GM18508 (cell line): ENCODE results near the gene CD200.
"Not testable (repeated sequence)": the region's sequence is repeated elsewhere in the genome, so short reads cannot be mapped to it uniquely, and the experiment has no call there.

Experiments used
- ATAC-seq: cut with Tn5 transposase; IDR thresholded peaks from one replicate; pipeline ENCODE4 v1.9.1; 2021; ENCODE audit warnings: moderate number of reproducible peaks; ENCODE audit not compliant: insufficient read depth, unreplicated experiment

Gene CD200

DNA sequence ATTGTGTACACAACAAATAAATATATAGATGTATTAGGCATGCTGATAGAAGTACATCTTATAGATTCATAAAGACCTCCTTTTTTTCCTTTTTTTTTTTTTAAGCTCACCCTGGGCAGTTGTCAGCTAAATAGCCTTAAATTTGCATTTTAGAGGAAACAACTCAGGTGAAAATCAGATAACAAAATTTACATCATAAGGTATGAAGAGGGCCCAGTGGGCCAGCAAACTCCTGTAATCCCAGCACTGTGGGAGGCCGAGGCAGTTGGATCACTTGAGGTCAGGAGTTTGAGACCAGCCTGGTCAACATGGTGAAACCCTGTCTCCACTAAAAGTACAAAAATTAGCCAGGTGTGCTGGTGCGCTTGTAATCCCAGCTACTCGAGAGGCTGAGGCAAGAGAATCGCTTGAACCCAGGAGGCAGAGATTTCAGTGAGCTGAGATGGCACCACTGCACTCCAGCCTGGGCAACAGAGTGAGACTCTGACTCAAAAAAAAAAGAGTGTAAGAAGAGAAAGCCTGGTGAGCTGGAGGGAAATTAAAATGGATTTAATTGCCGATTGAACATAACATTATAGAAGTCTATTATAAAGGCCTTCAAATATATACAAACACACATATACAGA is 72.1 kb downstream of the CD200 start:
- not testable (repeated sequence) for ATAC-seq

DNA sequence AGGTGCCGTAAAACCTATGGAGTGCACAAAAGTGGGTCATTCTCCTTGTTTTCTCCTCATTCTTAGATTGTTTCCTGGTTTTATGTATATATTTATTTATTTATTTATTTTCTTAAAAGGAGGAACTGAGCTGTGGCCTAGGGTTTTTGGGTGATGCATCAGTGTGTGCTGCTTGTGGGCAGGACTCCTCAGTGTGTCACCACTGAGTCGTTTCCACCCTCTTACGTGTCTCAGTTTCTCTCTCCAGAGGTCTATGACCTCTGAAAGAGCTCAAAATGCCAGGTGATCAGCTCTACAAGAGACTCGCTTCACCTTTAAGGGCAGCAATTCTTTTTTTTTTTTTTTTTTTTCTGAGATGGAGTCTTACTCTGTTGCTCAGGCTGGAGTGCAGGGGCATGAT is 72.9 kb downstream of the CD200 start:
- no peak for ATAC-seq

DNA sequence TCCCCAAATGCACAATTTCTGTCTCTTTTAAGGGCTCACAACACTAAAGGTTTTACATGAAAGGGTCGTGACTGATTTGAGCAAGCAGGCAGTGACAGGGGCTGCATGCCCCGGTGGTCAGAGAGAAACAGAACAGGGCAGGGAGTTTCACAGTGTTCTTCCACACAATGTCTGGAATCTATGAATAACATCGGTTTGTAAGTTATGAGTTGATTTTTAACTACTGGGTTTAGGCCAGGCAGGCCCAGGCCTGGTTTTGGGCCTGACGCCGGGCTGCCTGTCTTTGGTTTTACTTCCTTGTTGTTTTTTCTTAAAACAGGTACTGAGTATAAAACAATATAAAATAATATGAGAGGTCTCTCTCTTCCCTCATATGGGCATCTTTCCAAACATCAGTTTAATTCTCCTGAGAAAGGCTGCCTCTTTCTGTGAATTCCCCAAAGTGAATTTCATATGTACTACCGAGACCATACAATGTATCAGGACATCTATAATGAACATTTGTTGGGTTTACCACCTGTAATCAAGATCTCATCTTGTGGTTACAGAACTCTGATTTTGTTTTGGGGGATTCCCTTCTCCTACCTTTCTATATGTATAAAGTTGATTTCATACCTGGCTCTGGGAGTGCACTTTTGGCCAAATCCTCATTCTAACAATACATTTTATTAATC is 74.4 kb downstream of the CD200 start:
- no peak for ATAC-seq

DNA sequence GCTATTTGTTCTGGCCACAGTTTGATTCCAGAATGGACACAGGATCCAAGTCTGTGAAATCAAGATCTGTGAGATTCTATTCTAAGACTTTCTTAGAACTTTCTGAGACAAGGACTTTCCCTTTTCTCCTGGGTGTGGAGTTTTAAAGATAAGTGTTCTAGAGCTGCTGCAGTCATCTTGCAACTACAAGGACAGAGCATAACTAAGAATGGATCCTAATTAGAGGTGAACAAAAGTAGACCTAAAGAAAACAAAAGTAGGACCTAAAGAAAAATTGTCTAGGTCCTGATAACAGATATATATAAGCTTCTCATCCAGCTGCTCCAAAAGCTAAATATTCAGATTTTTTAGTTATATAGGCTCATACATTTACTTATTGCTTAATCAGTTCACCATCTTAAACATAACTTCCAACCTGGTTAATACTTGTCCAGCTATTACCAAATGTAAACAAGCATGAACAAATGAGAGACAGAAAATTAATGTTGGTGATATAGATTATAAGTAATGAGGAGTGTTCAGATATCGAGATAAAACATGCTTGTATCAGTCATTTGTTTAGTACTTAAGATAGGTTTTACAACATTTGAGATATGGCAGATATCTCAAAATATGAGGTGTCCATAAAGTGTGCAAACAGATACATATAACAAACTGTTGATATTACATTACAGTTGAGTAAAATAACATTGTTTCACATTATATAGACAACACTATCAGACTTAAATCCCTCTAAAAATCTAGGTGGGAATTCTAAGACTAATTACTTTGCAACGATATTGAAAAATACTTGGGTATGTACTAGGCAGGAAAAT is 75.1 kb downstream of the CD200 start:
- no peak for ATAC-seq

DNA sequence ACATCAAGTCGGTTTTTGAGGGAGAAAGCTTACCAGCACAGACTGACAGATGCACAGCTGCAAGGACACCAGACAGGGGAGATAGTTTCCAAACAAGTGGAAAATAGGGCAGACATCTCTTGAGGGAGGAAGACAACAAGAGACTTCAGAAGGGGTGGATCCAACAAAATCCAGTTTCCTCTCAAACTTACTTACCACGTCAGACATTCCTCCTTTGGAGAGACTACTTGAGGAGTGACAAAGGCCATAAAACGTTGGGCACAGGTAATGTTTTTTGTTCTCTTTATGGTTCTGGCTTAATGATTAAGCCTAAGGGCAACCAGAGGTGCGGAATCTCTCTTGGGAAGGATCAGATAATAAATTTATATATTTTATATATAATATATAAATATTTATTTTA is 76.1 kb downstream of the CD200 start:
- no peak for ATAC-seq

DNA sequence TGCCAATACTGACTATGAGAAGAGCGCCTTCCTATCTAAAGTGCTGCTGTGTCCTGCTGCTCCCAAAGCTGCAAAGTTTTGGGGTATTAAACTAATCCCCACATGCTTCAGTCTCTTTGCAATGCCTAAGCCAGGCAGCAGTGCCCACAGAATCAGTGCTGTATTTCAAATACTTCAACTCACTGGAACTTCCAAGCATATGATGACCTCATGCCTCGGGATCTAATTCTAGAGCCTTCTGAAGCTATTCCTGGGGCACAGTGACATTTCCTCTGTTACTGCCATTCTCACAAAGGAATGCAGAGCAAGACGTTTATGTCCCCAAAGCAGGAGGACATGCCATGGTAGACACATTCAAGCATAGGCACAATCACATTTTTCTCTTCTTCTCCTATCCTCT is 78.5 kb downstream of the CD200 start:
- ATAC-seq, result no peak
